K562 (cell line): ENCODE results near the gene BZW2. TPM values are rescaled to one million over a fixed set of nuclear protein-coding genes. Genes with fewer than 3 reads are reported as not detected.

Source experiments
- BMI1 ChIP-seq: fragments of 150-350 bp; IDR thresholded peaks from 2 replicates; pipeline ENCODE4 v1.6.1; 2014; ENCODE audit warnings: low read length
- CAMTA2 ChIP-seq: fragments of 250-450 bp; sonication (Bioruptor Pico); conservative IDR thresholded peaks from 2 replicates; pipeline ENCODE4 v1.5.1; 2022
- CBFA2T2 ChIP-seq: fragments of 450-650 bp; conservative IDR thresholded peaks from 2 replicates; pipeline ENCODE4 v1.6.1; 2017; ENCODE audit warnings: mild to moderate bottlenecking
- CCAR2 ChIP-seq: fragments of 200-400 bp; formaldehyde crosslinking; IDR thresholded peaks from 2 replicates; pipeline ENCODE4 v1.6.1; 2017; ENCODE audit warnings: mild to moderate bottlenecking, low read depth, low read length
- FUS ChIP-seq: fragments of 200-400 bp; formaldehyde crosslinking; optimal IDR thresholded peaks from 2 replicates; pipeline ENCODE3; 2017; ENCODE audit warnings: low read depth, low read length
- HNRNPUL1 ChIP-seq: fragments of 200-400 bp; formaldehyde crosslinking; IDR thresholded peaks from 2 replicates; pipeline ENCODE4 v1.6.1; 2017; ENCODE audit warnings: low read length
- NEUROD1 ChIP-seq: fragments of 150-350 bp; IDR thresholded peaks from 2 replicates; pipeline ENCODE4 v1.6.1; 2014; ENCODE audit warnings: borderline replicate concordance, low read length, low read depth; ENCODE audit not compliant: partially characterized antibody
- PHF21A ChIP-seq: fragments of 450-650 bp; IDR thresholded peaks from 2 replicates; pipeline ENCODE4 v1.6.1; 2017; ENCODE audit warnings: low read depth, borderline replicate concordance
- TSHZ1 ChIP-seq: fragments of 250-450 bp; sonication (Bioruptor Pico); IDR thresholded peaks from 2 replicates; pipeline ENCODE4 v1.4.0; 2020; ENCODE audit warnings: mild to moderate bottlenecking, moderate library complexity
- ZNF165 ChIP-seq: fragments of 250-450 bp; sonication (Bioruptor Pico); IDR thresholded peaks from 2 replicates; pipeline ENCODE4 v1.4.0; 2020; ENCODE audit warnings: borderline replicate concordance
- ZNF830 ChIP-seq: fragments of 250-450 bp; sonication (Bioruptor Pico); IDR thresholded peaks from 2 replicates; pipeline ENCODE4 v1.5.0; 2021; ENCODE audit warnings: mild to moderate bottlenecking
- polyA plus RNA-seq, 8 experiments: library from polyadenylated mRNA; depleted of rRNA in 4 of 8; stranded (reverse) in 5 of 8; unstranded in 3 of 8; fragments of >200 nt; fragmentation: Nextera tagmentation in 2 of 8; fragmentation: Illumina TruSeq in 1 of 8; extraction: Ambion mirVana in 2 of 8; extraction: Trizol in 1 of 8; gene quantifications; 2 replicates each; pipeline versions ENCODE4 v1.2.1 to v1.2.3, GENCODE V29; 2011 to 2014; ENCODE audit warnings: inconsistent platforms in 1 of 8, missing spikeins in 1 of 8
- total RNA-seq, 7 experiments: library from RNA; depleted of rRNA in 6 of 7; stranded (reverse); fragments of >200 nt in 6 of 7; fragmentation: Illumina TruSeq in 2 of 7; extraction: Trizol in 2 of 7; gene quantifications; 2 replicates each; pipeline versions ENCODE4 v1.2.1 to v1.2.3, GENCODE V29; 2011 to 2021; ENCODE audit warnings: low replicate concordance in 1 of 7
- TF ChIP-seq, protein P1 (sequence below): fragments of 450-650 bp; IDR thresholded peaks from 2 replicates; pipeline ENCODE4 v1.6.1; 2016; ENCODE audit warnings: borderline replicate concordance
- TF ChIP-seq, protein P2 (sequence below): fragments of 250-450 bp; sonication (Bioruptor Pico); IDR thresholded peaks from 2 replicates; pipeline ENCODE4 v1.6.1; 2021; ENCODE audit warnings: mild to moderate bottlenecking
- TF ChIP-seq, protein P3 (sequence below): fragments of 250-450 bp; sonication (Bioruptor Pico); IDR thresholded peaks from 2 replicates; pipeline ENCODE4 v1.4.0; 2020

The BZW2 gene
- total and polyA plus RNA-seq, 9 of the 15 experiments (the other 6 are each of a cell fraction or from before 2014, with no cell fraction given): 140 to 316 (median 173) TPM

DNA sequence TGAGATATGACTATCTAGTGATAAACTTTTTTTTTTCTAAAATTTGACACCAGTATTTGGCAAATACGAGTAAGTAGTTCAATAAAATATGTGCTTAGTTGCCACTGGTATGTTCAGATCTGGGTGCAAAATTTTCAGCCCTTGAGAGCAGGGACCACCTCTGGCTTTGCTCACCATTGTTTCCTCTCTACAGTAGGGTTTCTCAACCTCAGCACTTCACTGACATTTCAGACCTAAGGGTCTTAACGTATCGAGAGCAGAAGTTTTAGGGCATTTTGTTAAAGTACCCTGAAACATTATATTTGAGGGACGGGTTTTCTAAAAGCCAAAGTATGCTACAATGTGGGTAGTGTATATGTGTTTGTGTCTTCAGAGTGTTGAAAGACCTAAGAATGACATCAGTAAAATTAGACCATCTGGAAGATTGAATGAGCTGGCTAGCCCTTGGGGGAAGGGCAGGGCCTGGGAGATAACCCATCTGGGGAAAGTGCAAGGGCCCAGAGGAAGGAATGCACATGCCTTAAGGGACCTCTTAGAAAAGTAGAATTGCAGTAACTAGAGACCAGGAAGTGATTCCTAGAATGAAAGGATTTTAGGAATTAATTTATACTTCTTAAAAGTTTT lies 11.8 kb downstream of the BZW2 start (continued):
- no peak for TF ChIP-seq CAMTA2 (CRISPR knock-in tag)
- no peak for TF ChIP-seq ZNF165 (CRISPR knock-in tag)
- no peak for TF ChIP-seq PHF21A
- no peak for TF ChIP-seq CCAR2
- TF ChIP-seq ZNF830 (CRISPR knock-in tag): no peak
- TF ChIP-seq NEUROD1: no peak
- peak; percentile 71 for TF ChIP-seq CBFA2T2
- no peak for TF ChIP-seq BMI1
- TF ChIP-seq, protein P1, sequence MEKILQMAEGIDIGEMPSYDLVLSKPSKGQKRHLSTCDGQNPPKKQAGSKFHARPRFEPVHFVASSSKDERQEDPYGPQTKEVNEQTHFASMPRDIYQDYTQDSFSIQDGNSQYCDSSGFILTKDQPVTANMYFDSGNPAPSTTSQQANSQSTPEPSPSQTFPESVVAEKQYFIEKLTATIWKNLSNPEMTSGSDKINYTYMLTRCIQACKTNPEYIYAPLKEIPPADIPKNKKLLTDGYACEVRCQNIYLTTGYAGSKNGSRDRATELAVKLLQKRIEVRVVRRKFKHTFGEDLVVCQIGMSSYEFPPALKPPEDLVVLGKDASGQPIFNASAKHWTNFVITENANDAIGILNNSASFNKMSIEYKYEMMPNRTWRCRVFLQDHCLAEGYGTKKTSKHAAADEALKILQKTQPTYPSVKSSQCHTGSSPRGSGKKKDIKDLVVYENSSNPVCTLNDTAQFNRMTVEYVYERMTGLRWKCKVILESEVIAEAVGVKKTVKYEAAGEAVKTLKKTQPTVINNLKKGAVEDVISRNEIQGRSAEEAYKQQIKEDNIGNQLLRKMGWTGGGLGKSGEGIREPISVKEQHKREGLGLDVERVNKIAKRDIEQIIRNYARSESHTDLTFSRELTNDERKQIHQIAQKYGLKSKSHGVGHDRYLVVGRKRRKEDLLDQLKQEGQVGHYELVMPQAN: no peak
- TF ChIP-seq FUS: no peak
- TF ChIP-seq HNRNPUL1: no peak
- TF ChIP-seq, protein P2, sequence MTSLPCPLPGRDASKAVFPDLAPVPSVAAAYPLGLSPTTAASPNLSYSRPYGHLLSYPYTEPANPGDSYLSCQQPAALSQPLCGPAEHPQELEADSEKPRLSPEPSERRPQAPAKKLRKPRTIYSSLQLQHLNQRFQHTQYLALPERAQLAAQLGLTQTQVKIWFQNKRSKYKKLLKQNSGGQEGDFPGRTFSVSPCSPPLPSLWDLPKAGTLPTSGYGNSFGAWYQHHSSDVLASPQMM (CRISPR knock-in tag): no peak
- no peak for TF ChIP-seq TSHZ1 (CRISPR knock-in tag)
- TF ChIP-seq, protein P3, sequence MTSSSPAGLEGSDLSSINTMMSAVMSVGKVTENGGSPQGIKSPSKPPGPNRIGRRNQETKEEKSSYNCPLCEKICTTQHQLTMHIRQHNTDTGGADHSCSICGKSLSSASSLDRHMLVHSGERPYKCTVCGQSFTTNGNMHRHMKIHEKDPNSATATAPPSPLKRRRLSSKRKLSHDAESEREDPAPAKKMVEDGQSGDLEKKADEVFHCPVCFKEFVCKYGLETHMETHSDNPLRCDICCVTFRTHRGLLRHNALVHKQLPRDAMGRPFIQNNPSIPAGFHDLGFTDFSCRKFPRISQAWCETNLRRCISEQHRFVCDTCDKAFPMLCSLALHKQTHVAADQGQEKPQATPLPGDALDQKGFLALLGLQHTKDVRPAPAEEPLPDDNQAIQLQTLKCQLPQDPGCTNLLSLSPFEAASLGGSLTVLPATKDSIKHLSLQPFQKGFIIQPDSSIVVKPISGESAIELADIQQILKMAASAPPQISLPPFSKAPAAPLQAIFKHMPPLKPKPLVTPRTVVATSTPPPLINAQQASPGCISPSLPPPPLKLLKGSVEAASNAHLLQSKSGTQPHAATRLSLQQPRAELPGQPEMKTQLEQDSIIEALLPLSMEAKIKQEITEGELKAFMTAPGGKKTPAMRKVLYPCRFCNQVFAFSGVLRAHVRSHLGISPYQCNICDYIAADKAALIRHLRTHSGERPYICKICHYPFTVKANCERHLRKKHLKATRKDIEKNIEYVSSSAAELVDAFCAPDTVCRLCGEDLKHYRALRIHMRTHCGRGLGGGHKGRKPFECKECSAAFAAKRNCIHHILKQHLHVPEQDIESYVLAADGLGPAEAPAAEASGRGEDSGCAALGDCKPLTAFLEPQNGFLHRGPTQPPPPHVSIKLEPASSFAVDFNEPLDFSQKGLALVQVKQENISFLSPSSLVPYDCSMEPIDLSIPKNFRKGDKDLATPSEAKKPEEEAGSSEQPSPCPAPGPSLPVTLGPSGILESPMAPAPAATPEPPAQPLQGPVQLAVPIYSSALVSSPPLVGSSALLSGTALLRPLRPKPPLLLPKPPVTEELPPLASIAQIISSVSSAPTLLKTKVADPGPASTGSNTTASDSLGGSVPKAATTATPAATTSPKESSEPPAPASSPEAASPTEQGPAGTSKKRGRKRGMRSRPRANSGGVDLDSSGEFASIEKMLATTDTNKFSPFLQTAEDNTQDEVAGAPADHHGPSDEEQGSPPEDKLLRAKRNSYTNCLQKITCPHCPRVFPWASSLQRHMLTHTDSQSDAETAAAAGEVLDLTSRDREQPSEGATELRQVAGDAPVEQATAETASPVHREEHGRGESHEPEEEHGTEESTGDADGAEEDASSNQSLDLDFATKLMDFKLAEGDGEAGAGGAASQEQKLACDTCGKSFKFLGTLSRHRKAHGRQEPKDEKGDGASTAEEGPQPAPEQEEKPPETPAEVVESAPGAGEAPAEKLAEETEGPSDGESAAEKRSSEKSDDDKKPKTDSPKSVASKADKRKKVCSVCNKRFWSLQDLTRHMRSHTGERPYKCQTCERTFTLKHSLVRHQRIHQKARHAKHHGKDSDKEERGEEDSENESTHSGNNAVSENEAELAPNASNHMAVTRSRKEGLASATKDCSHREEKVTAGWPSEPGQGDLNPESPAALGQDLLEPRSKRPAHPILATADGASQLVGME (CRISPR knock-in tag): no peak
